Hepatocyte (in vitro differentiated cells): ENCODE measurements around the gene GPR45. TPM values are rescaled to one million over a fixed set of nuclear protein-coding genes. Genes with fewer than 3 reads are reported as not detected.

Source experiments
- DNase-seq: peaks from one replicate; pipeline ENCODE4 v3.0.0-alpha.2; 2016; ENCODE audit warnings: low spot score
- H2AFZ ChIP-seq: fragments of 200-600 bp; sonication (generic); 2 replicates; pipeline ENCODE4 v1.6.0; 2016; ENCODE audit warnings: antibody characterized with exemption, mild to moderate bottlenecking
- H3K27ac ChIP-seq: fragments of 200-600 bp; sonication (generic); 2 replicates; pipeline ENCODE4 v1.5.1; 2016; ENCODE audit warnings: mild to moderate bottlenecking
- H3K27me3 ChIP-seq: fragments of 200-600 bp; sonication (generic); 2 replicates; pipeline ENCODE4 v1.6.1; 2016
- H3K36me3 ChIP-seq: fragments of 200-600 bp; sonication (generic); replicated peaks from 2 replicates; pipeline ENCODE4 v1.5.1; 2016; ENCODE audit warnings: low read depth; ENCODE audit not compliant: insufficient read depth
- H3K4me1 ChIP-seq: fragments of 200-600 bp; sonication (generic); 2 replicates; pipeline ENCODE4 v1.5.1; 2016; ENCODE audit warnings: mild to moderate bottlenecking, moderate library complexity; ENCODE audit not compliant: insufficient read depth
- H3K4me2 ChIP-seq: fragments of 200-600 bp; sonication (generic); 2 replicates; pipeline ENCODE4 v1.6.0; 2016
- H3K4me3 ChIP-seq: fragments of 200-600 bp; sonication (generic); 2 replicates; pipeline ENCODE4 v1.5.1; 2016; ENCODE audit warnings: mild to moderate bottlenecking
- H3K79me2 ChIP-seq: fragments of 200-600 bp; sonication (generic); 2 replicates; pipeline ENCODE4 v1.6.0; 2017; ENCODE audit warnings: mild to moderate bottlenecking
- H3K9me2 ChIP-seq: fragments of 200-600 bp; sonication (generic); replicated peaks from 2 replicates; pipeline ENCODE4 v1.6.0; 2017; ENCODE audit warnings: mild to moderate bottlenecking; ENCODE audit not compliant: insufficient read depth
- H3K9me3 ChIP-seq: fragments of 200-600 bp; sonication (generic); 2 replicates; pipeline ENCODE4 v1.5.1; 2016; ENCODE audit warnings: low read depth, mild to moderate bottlenecking
- H4K20me1 ChIP-seq: fragments of 200-600 bp; sonication (generic); 2 replicates; pipeline ENCODE4 v1.6.0; 2016; ENCODE audit warnings: mild to moderate bottlenecking; ENCODE audit not compliant: insufficient read depth, poor library complexity, severe bottlenecking
- CTCF ChIP-seq: fragments of 200-600 bp; sonication (generic); IDR thresholded peaks from 2 replicates; pipeline ENCODE4 v1.5.1; 2016; ENCODE audit warnings: antibody characterized with exemption, mild to moderate bottlenecking; ENCODE audit not compliant: poor library complexity
- EZH2 ChIP-seq: fragments of 200-600 bp; sonication (generic); IDR thresholded peaks from 2 replicates; pipeline ENCODE4 v1.6.1; 2016; ENCODE audit warnings: antibody characterized with exemption, mild to moderate bottlenecking, borderline replicate concordance
- EZH2phosphoT487 ChIP-seq: fragments of 200-600 bp; sonication (generic); IDR thresholded peaks from one replicate; pipeline ENCODE4 v1.6.1; 2018; ENCODE audit warnings: antibody characterized with exemption, mild to moderate bottlenecking, low read depth, moderate library complexity; ENCODE audit not compliant: unreplicated experiment, severe bottlenecking
- WGBS: methylation state at CpG from one replicate; pipeline ENCODE4 v1.1.6; 2016; ENCODE audit warnings: low lambda C conversion rate; ENCODE audit errors: missing lambda C conversion rate; 5-methylcytosine and 5-hydroxymethylcytosine counted together
- polyA plus RNA-seq: library from polyadenylated mRNA; unstranded; fragments of >200 nt; fragmentation: Nextera tagmentation; extraction: Ambion mirVana; gene quantifications from 2 replicates; pipeline ENCODE4 v1.2.1, GENCODE V29; 2016
- total RNA-seq: library from RNA; depleted of rRNA; stranded (reverse); fragments of >200 nt; gene quantifications from 2 replicates; pipeline ENCODE4 v1.2.3, GENCODE V29; 2014

Gene GPR45
- total and polyA plus RNA-seq, 2 experiments from 2014 or later, result not detected

GRCh38 chr2:105283532-105283931, 42.0 kb downstream of the GPR45 start:
- no peak for TF ChIP-seq EZH2
- no peak for TF ChIP-seq EZH2phosphoT487
- no peak for TF ChIP-seq CTCF
- Histone ChIP-seq H3K9me3 (no peaks in the 10 kb centered on the region), H3K27me3 (no peaks in the 10 kb centered on the region), H3K79me2 (no peaks in the 10 kb centered on the region), H3K4me1 (no peaks in the 10 kb centered on the region), H2AFZ (no peak overlapping the region), H3K27ac (no peak overlapping the region), H3K9me2 (no peaks in the 10 kb centered on the region), H3K36me3 (no peaks in the 10 kb centered on the region), H4K20me1 (no peaks in the 10 kb centered on the region), H3K4me3 (no peak overlapping the region), H3K4me2 (no peak overlapping the region)
- no peak for DNase-seq
- WGBS, result 98% methylated on average over 4 of the region's 4 CpGs

GRCh38 chr2:105287692-105288091, 46.1 kb downstream of the GPR45 start:
- no peak for TF ChIP-seq EZH2phosphoT487
- no peak for TF ChIP-seq EZH2
- peak; percentile 48 for TF ChIP-seq CTCF
- Histone ChIP-seq H3K4me3 (no peak overlapping the region), H3K36me3 (no peaks in the 10 kb centered on the region), H3K9me3 (no peaks in the 10 kb centered on the region), H3K27me3 (no peaks in the 10 kb centered on the region), H4K20me1 (no peaks in the 10 kb centered on the region), H3K79me2 (no peaks in the 10 kb centered on the region), H2AFZ (no peak overlapping the region), H3K4me1 (no peaks in the 10 kb centered on the region), H3K27ac (no peak overlapping the region), H3K9me2 (no peaks in the 10 kb centered on the region), H3K4me2 (no peak overlapping the region)
- WGBS, result 69% methylated on average over 5 of the region's 5 CpGs
- peak; percentile 46 for DNase-seq

GRCh38 chr2:105288133-105288532, 46.6 kb downstream of the GPR45 start:
- no peaks in the 10 kb centered on the region for H3K27me3 ChIP-seq
- no peak overlapping the region for H3K4me2 ChIP-seq
- H3K79me2 ChIP-seq, result no peaks in the 10 kb centered on the region
- no peak for DNase-seq
- no peak overlapping the region for H3K4me3 ChIP-seq
- H3K36me3 ChIP-seq, result no peaks in the 10 kb centered on the region
- H4K20me1 ChIP-seq, result no peaks in the 10 kb centered on the region
- TF ChIP-seq EZH2phosphoT487 (no peak), EZH2 (no peak), CTCF (no peak)
- 92% methylated on average over 7 of the region's 7 CpGs for WGBS
- no peak overlapping the region for H2AFZ ChIP-seq
- H3K9me3 ChIP-seq, result no peaks in the 10 kb centered on the region
- no peak overlapping the region for H3K27ac ChIP-seq
- no peaks in the 10 kb centered on the region for H3K9me2 ChIP-seq
- H3K4me1 ChIP-seq, result no peaks in the 10 kb centered on the region
